GM21528 (cell line): ENCODE results near the gene EPN2.
"Not testable (repeated sequence)": the region's sequence is repeated elsewhere in the genome, so short reads cannot be mapped to it uniquely, and the experiment has no call there.

Experiments used
- ATAC-seq: cut with Tn5 transposase; IDR thresholded peaks from one replicate; pipeline ENCODE4 v1.9.1; 2021; ENCODE audit warnings: mild to moderate bottlenecking, moderate library complexity; ENCODE audit not compliant: unreplicated experiment, low FRiP score

The EPN2 gene

DNA sequence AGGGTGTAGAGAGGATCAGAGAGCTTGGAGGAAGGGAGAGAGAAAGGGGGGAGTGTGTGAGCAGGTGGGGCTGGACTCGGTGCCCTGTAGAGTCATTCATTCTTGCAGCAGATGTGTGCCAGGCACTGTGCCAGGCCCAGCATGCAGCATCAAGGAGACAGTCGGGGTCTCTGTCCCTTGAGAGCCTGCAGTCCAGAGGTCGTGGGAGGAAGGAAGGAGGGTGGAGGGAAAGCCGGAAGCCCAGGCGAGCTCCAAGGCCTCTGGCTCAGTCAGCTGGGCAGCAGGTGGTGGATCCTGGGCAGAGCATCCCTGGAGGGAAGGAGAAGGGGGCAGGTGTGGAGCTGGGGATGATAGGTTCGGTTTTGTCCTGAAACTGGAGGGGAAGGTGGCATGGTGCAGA, 27.5 kb downstream of the EPN2 start:
- no peak for ATAC-seq

DNA sequence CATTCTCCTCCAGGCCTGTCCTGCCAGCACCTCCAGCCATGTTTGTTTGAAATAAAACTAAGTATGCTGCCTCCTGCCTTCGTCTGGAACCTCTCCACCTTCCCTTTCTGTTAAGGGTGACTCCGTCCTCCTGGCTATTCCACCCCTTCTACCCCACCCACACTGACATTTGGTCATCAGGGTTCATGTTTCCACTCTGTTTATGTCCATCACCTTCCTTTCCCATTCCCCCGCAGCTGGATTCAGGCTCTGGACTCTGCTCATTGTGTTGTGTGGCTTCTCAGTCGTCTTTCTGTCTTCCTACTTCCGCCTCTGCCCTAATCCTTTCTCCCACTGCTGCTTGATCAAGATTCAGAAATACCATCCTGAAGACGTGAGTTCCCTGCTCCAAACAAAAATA, 28.6 kb downstream of the EPN2 start:
- ATAC-seq, result no peak

- no peak for ATAC-seq
Measured at GRCh38 chr17:19268611-19269010, 31.4 kb downstream of the EPN2 start.

- ATAC-seq, result no peak
Measured at GRCh38 chr17:19269106-19269505, 31.9 kb downstream of the EPN2 start.

DNA sequence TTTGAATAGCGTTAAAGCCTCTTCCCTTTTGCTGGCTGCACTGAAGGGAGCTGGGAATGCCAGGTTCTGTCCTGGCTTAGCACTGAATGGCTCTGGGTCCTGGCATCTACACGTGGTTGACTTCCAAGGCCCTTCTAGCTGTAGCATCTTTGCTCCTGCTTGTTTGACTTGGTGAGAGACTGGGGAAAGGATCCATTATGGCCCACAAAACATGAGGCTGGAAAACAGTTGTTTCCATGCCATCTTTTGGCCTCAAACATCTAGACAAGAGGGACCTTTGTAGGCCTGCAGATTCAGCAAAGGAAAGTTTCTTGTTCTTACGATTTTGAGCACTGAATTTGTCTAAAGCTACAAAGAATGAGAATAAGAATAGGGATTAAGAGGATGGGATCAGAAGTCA, 32.5 kb downstream of the EPN2 start:
- no peak for ATAC-seq

- ATAC-seq, result no peak
Measured at GRCh38 chr17:19270347-19270703, 33.2 kb downstream of the EPN2 start.

- ATAC-seq, result peak; percentile 62
Measured at GRCh38 chr17:19270704-19271611, 33.8 kb downstream of the EPN2 start.

DNA sequence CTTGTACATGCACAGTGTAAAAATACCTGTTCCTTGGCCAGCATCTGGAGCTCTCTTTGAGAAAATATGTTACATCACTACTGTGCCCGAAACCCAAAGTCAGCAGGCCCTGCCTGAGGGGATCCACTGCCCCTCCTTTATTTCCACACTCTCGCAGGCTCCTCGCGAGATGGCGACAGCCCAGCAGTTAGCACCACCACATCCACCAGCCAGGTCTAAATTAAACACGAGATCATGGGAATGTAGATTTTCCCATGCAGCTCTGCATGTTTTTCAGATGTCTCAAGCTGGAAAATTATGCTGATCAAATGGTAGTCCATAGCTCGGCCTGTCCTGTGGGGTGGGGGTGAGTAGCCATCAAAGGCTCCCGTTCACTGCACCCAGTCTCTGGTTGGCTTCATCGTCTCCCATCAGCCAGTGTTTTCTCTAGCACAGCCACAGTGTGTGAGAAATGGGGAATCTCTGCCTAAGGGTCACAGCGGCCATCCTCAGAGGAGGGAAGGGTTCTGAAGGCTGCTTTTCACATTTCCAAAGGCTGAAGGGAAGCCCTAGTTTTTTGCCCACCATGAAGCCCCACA, 34.7 kb downstream of the EPN2 start:
- ATAC-seq, result no peak

DNA sequence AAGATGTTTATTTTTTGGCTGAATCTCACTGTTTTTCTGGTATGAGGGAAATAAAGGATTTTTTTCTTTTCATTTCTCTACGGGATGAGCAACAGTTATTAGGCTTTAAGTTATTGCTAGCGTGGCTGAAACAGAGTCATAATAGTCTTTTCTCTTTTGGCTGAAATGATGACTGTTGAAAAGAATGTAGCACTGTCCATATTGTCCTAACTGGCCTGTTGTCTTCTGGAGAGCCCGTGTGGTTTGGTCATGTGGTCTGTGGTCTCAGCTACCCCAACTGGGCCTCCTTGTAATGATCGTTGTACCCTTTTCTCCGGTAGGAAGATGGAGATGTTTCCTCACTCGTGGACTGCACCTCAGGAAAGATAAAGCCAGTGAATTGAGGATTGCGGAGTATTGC, 36.6 kb downstream of the EPN2 start:
- no peak for ATAC-seq

GRCh38 chr17:19274893-19275292, 37.7 kb downstream of the EPN2 start:
- ATAC-seq, result no peak

GRCh38 chr17:19275457-19276127, 38.4 kb downstream of the EPN2 start:
- no peak for ATAC-seq

DNA sequence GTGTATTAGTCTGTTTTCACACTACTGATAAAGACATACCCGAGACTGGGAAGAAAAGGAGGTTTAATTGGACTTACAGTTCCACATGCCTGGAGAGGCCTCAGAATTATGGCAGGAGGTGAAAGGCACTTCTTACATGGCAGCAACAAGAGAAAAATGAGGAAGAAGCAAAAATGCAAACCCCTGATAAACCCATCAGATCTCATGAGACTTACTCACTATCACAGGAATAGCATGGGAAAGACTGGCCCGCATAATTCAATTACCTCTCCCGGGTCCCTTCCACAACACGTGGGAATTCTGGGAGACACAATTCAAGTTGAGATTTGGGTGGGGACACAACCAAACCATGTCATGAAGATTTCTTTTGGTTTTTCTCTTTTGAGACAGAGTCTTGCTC, 41.1 kb downstream of the EPN2 start:
- not testable (repeated sequence) for ATAC-seq

DNA sequence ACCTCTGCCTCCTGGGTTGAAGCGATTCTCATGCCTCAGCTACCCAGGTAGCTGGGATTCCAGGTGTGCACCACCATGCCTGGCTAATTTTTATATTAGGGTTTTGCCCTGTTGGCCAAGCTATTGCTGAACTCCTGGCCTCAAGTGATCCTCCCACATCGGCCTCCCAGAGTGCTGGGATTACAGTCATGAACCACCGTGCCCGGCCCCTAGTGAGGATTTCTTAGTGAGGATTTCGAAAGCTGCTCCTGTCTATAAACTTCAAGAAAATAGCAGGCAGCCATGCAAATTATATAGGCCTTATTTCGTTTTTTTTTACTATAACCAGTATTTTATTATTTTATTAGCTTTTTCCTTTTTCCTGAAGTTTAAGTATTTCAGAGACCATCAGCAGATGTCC, 41.6 kb downstream of the EPN2 start:
- no peak for ATAC-seq

DNA sequence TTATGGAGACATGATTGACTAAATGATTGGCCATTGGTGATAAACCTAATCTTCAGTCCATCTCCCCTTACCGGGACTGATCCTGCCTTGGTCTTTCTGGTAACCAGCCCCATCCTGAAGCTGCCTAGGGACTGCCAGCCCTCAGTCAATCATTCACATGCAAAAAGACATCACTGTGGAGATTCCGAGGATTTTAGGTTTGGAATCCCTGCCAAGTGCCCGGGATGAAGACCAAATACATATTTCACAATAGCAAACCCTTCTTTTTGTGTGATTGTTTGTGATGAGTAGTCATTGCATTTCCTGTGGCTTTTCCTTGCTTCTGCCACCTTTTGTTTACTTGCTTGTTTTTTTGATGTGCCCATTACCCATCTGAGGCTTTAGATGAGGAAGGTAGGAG, 44.0 kb downstream of the EPN2 start:
- ATAC-seq, result no peak

DNA sequence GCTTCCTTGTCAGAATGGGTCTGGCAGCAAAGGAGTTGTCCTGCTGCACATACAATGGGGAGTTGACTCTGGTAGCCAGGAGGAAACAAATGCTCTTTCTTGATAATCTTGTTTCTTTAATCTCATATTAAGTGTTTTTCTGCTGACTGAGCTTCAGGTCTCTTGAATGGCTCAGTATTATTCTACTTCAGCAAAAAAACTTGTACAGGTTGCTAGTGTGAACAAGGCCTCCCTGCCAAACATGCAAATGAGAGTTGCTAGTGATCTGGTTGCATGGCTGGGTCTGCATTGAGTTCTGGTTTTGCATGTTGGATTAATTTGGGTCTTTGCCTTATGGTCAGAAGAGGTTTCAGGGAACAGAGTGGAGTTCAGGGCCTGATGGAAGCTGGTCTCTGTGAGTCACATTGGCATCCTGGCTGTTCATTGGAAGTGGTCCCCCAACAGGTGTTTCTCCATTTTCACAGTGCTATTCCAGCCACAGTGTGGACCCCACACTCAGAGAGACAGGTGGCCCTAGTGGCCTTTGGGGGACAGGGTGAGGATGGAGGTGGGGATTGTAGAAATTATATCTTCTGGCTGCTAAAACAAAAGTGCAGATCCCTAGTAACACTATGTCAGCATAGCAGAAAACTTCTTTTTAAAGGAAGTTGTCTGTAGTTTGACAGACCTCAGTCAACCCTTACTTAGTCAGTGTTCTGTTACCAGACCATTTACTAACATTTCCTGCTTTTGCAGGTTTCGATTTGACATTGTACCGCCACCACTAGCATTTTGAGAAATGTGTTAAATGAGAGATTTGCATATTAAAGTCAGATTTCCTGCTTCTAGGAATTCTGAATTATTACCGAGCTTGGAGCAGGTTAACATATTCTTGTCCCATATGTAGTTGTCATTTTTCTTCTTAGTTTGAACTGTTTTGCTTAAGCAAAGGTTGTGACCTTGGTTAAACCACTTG, 47.1 kb downstream of the EPN2 start:
- ATAC-seq, result no peak

DNA sequence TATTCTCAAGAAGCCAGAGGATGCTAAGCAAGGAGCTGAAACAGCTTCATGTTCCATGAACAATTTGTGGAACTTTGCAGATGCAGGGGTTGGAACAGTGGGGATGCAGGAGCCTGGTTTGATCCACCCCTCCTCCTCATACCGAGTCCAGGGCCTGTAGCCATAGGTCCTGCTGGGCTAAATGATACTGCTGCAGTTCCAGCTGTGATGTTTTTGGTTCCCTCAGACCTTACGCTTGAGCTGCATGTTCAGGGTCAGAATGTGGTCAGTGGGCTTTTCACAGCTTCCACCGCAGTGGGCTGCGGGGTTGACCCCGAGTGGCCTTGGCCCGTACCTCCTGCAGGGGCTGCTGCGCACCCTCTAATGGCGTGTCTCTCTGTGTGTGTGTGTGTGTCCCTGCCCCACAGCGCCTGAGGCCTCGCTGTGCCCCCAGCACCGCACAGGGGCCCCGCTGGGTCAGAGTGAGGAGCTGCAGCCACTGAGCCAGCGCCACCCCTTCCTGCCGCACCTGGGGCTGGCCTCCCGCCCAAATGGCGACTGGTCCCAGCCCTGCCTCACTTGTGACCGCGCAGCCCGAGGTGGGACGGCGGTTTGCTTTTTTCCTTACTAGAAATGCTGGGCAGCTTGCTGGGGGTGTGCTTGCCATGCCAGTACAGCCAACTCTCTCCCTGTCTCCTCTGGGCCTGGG, 48.2 kb downstream of the EPN2 start:
- no peak for ATAC-seq

DNA sequence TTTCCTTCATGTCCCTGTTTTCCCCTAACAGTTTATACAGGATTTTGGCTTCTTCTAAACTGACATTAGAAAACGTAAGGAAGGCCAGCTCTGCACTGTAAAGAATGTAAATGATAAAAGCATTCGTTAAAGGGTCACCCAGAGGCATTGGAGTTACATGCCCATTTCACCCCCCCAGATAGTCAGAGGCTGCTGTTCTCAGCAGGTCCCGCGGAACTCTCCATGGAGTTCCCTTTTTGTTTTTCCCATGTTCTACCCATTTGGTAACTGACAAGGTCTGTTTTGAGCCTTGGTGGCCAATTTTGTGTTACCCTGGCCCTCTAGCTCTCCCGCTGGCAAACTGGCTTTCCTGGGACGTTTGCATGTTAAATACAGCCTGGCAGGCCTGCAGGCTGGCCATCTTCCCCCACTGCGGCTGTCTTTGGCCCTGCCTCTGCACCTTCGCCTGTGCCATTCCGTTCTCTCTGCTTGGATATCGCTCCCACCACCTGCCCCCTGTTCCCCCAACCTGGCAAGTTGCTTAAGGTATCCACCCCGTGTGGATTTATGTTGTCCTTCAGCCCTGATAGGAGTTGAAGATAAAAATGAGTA, 49.7 kb downstream of the EPN2 start:
- no peak for ATAC-seq

DNA sequence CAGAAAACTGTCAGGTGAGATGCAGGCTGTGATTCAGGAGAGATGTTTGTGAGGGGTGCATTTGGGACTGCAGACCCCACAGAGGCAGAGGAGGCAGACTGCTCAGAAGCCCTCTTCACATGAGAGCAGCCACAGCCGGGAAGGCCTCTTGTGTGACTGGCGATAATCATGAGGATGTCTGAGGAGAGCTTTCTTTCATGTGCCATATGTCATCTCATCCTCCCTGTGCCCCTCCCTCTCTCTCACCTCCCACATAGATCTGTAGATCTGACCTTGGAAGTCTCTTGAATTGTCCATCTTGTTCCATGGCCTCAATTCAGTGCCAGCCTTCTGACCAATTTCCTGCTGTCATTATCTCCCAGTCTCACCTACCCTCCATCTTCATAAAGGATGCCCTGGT, 50.5 kb downstream of the EPN2 start:
- no peak for ATAC-seq

- ATAC-seq, result no peak
Measured at GRCh38 chr17:19288453-19288852, 51.3 kb downstream of the EPN2 start.
